Bronchial epithelial cell (primary cell): ENCODE data around the gene SPAG17. TPM values are rescaled to one million over a fixed set of nuclear protein-coding genes. Genes with fewer than 3 reads are reported as not detected.

Experiments used
- DNase-seq: peaks from one replicate; pipeline ENCODE4 v3.0.0-alpha.2; 2010; ENCODE audit warnings: low read depth
- FAIRE-seq: peaks from 2 replicates; lab custom pipeline; 2011; peaks lifted over from hg19 to GRCh38; lab: Jason Lieb, UNC
- H3K27me3 ChIP-seq: 2 replicates; pipeline ENCODE4 v1.5.1; 2011; ENCODE audit warnings: low read length; ENCODE audit not compliant: control insufficient read depth, insufficient read depth
- H3K36me3 ChIP-seq: 2 replicates; pipeline ENCODE4 v1.5.1; 2011; ENCODE audit warnings: low read length; ENCODE audit not compliant: control insufficient read depth, insufficient read depth
- H3K4me3 ChIP-seq: 2 replicates; pipeline ENCODE4 v1.5.1; 2011; ENCODE audit warnings: mild to moderate bottlenecking, low read depth, low read length, control low read depth
- CTCF ChIP-seq: IDR thresholded peaks from 2 replicates; pipeline ENCODE4 v1.5.1; 2011; ENCODE audit warnings: mild to moderate bottlenecking, moderate library complexity, low read length, control low read depth, inconsistent platforms; ENCODE audit not compliant: insufficient read depth, severe bottlenecking
- total RNA-seq: library from RNA; depleted of rRNA; stranded (reverse); fragments of >200 nt; gene quantifications from 2 replicates; pipeline ENCODE4 v1.2.1, GENCODE V29; 2014

SPAG17 gene
- total RNA-seq, 1 donor from 2014 or later, result under 0.01 TPM

DNA sequence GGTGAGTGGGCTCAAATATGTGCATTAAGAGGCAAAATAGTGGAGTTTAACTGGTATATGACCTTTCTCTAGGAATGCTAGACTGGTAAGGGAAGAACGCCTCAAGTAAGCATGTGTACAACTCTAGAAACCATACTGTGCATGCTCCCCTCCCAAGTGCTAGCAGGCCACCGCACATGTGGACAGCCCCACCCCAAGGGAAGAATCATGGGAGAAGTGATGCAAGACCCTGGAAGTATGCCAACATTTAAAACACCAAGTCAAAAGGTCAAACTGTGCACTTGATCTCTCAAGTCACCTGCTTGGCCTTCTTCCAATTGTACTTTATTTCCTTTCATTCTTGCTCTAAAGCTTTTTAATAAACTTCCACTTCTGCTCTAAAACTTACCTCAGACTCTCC lies 135.0 kb downstream of the SPAG17 start:
- DNase-seq, result no peak
- FAIRE-seq, result no peak
- TF ChIP-seq CTCF, result no peak
- H3K36me3 ChIP-seq, result no peaks in the 10 kb centered on the region
- no peaks in the 10 kb centered on the region for H3K27me3 ChIP-seq
- H3K4me3 ChIP-seq, result no peak overlapping the region

DNA sequence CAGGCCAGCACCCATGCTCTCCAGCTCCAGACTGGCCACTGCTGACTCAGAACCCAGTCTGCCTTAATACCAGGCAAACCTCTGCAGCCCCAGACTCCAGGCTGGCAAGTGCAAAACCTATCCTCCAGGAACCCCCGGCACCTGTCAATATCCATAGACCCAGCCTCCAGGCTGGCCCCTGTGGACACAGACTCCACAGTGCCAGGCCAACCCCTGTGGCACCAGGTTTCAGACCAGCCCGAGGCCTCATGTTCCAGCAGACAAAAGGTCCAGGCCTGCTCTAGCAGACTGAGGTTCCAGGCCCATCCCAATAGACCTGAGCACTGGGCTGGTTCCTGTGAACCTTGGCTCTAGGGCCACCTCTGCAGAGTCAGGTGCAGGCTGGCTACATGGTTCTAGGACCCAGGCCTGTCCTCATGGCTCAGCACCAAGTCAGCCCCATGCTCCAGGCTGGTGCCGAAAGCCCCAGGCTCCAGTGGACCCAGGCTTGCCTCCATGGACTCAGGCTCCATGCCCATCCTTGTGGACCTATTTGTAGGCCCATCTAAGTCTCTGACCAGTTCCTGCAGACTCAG lies 137.3 kb downstream of the SPAG17 start:
- no peak for TF ChIP-seq CTCF
- Histone ChIP-seq H3K36me3 (no peaks in the 10 kb centered on the region), H3K4me3 (no peak overlapping the region), H3K27me3 (no peaks in the 10 kb centered on the region)
- DNase-seq (no peak), FAIRE-seq (no peak)

GRCh38 chr1:118047006-118047649 lies 137.9 kb downstream of the SPAG17 start:
- Histone ChIP-seq H3K36me3 (no peaks in the 10 kb centered on the region), H3K27me3 (no peaks in the 10 kb centered on the region), H3K4me3 (no peak overlapping the region)
- FAIRE-seq (no peak), DNase-seq (no peak)
- no peak for TF ChIP-seq CTCF

GRCh38 chr1:118043624-118044023 lies 141.4 kb downstream of the SPAG17 start:
- H3K4me3 ChIP-seq, result no peak overlapping the region
- DNase-seq (no peak), FAIRE-seq (no peak)
- no peak for TF ChIP-seq CTCF
- H3K27me3 ChIP-seq, result no peaks in the 10 kb centered on the region
- H3K36me3 ChIP-seq, result no peaks in the 10 kb centered on the region

GRCh38 chr1:118042501-118042900 lies 142.5 kb downstream of the SPAG17 start:
- Histone ChIP-seq H3K36me3 (no peaks in the 10 kb centered on the region), H3K4me3 (no peak overlapping the region), H3K27me3 (no peaks in the 10 kb centered on the region)
- DNase-seq (peak; percentile 12), FAIRE-seq (no peak)
- no peak for TF ChIP-seq CTCF

GRCh38 chr1:118039170-118039569 lies 145.9 kb downstream of the SPAG17 start:
- no peak for DNase-seq
- Histone ChIP-seq H3K27me3 (no peaks in the 10 kb centered on the region), H3K36me3 (no peaks in the 10 kb centered on the region), H3K4me3 (no peak overlapping the region)
- FAIRE-seq, result no peak
- TF ChIP-seq CTCF, result no peak
